ENCODE results near the gene PHOX2A.
A peak's percentile ranks its signal among the peaks of the same experiment; 100 is the strongest.

PHOX2A gene

DNA sequence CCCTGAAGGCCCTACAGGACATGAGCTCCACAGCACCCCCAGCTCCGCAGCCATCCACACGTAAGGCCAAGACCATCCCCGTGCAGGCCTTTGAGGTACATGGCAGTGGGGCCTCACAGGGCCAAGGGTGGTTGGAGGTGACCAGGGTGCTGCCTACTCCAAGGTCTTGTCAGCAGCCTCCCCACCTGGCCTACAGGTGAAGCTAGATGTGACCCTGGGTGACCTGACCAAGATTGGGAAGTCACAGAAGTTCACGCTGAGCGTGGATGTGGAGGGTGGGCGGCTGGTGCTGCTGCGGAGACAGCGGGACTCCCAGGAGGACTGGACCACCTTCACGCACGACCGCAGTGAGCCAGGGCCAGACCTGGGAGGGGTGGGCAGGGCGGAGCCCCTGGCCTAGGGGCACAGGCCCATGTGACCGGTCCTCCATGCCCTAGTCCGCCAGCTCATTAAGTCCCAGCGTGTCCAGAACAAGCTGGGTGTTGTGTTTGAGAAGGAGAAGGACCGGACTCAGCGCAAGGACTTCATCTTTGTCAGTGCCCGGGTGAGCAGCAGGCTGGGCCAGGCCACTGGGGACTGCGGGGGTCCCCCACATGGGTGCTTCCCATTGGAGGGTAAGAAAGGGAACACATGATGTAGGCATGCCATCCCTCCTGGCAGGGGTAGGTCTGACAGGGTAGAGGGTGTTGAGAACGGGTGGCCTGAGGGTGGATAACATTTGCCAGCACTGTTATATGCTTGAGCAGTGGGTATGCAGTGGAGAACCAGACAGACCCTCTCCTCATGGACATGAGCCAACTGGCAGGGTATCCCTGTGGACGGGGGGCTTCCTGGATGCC is 13.8 kb downstream of the PHOX2A start:
- H3K36me3 Mint-ChIP-seq (ENCODE audit: low read depth) = peaks cover 49% of the 10 kb centered on the region
- H3K4me3 Mint-ChIP-seq = no peak overlapping the region
- peak overlapping the region; percentile 51 for H3K27ac Mint-ChIP-seq
- no peak for TF ChIP-seq CTCF (IDR thresholded peaks at IDR 0.05)
- H3K9me3 Mint-ChIP-seq = no peaks in the 10 kb centered on the region
- no peaks in the 10 kb centered on the region for H3K27me3 Mint-ChIP-seq (ENCODE audit: low read depth, poor library complexity)
- peaks cover 48% of the 10 kb centered on the region for H3K4me1 Mint-ChIP-seq
- DNase-seq = no peak

- DNase-seq = no peak
- no peak overlapping the region for H3K4me3 Mint-ChIP-seq
- H3K36me3 Mint-ChIP-seq (ENCODE audit: low read depth) = peaks cover 42% of the 10 kb centered on the region
- no peak for TF ChIP-seq CTCF (IDR thresholded peaks at IDR 0.05)
- H3K27ac Mint-ChIP-seq = no peak overlapping the region
- H3K4me1 Mint-ChIP-seq = peaks cover 45% of the 10 kb centered on the region
- H3K27me3 Mint-ChIP-seq (ENCODE audit: low read depth, poor library complexity) = no peaks in the 10 kb centered on the region
- no peaks in the 10 kb centered on the region for H3K9me3 Mint-ChIP-seq
These were observed 14.5 kb downstream of the PHOX2A start for GRCh38 chr11:72229336-72229924.

- Mint-ChIP-seq H3K27ac (no peak overlapping the region), H3K4me3 (no peak overlapping the region), H3K4me1 (peaks cover 39% of the 10 kb centered on the region), H3K27me3 (ENCODE audit: low read depth, poor library complexity) (no peaks in the 10 kb centered on the region), H3K9me3 (no peaks in the 10 kb centered on the region), H3K36me3 (ENCODE audit: low read depth) (peaks cover 36% of the 10 kb centered on the region)
- no peak for TF ChIP-seq CTCF (IDR thresholded peaks at IDR 0.05)
- DNase-seq = no peak
These were observed 15.1 kb downstream of the PHOX2A start for GRCh38 chr11:72228844-72229231.

- H3K27me3 Mint-ChIP-seq (ENCODE audit: low read depth, poor library complexity) = no peaks in the 10 kb centered on the region
- H3K9me3 Mint-ChIP-seq = no peaks in the 10 kb centered on the region
- H3K4me1 Mint-ChIP-seq = peaks cover 35% of the 10 kb centered on the region
- H3K36me3 Mint-ChIP-seq (ENCODE audit: low read depth) = peaks cover 31% of the 10 kb centered on the region
- no peak overlapping the region for H3K4me3 Mint-ChIP-seq
- H3K27ac Mint-ChIP-seq = no peak overlapping the region
- no peak for TF ChIP-seq CTCF (IDR thresholded peaks at IDR 0.05)
- DNase-seq = peak; percentile 25
These were observed 15.6 kb downstream of the PHOX2A start for GRCh38 chr11:72228229-72228843.

- Mint-ChIP-seq H3K27ac (peak overlapping the region; percentile 29), H3K4me1 (peaks cover 40% of the 10 kb centered on the region), H3K36me3 (ENCODE audit: low read depth) (peaks cover 30% of the 10 kb centered on the region), H3K9me3 (no peaks in the 10 kb centered on the region), H3K27me3 (ENCODE audit: low read depth, poor library complexity) (no peaks in the 10 kb centered on the region), H3K4me3 (peak overlapping the region; percentile 13)
- DNase-seq = no peak
- TF ChIP-seq CTCF (IDR thresholded peaks at IDR 0.05) = no peak
These were observed 16.4 kb downstream of the PHOX2A start for GRCh38 chr11:72227316-72228228.
